ENCODE measurements around the gene PIK3AP1.

PIK3AP1 gene

GRCh38 chr10:96637709-96638108, 82.6 kb downstream of the PIK3AP1 start:
- Histone ChIP-seq H3K9me3 (no peaks in the 10 kb centered on the region), H3K27ac (no peak overlapping the region), H3K27me3 (no peaks in the 10 kb centered on the region), H3K36me3 (peaks cover 84% of the 10 kb centered on the region), H3K4me1 (ENCODE audit: control insufficient read depth in 1 of 2, insufficient read depth in 1 of 2, low read depth in 1 of 2, low read length in 1 of 2) (no peaks in the 10 kb centered on the region), H3K4me3 (ENCODE audit: low read depth in 1 of 2, low read length in 1 of 2) (no peak overlapping the region)
- TF ChIP-seq CTCF (IDR thresholded peaks at IDR 0.05), result no peak

- H3K36me3 ChIP-seq, result peaks cover 75% of the 10 kb centered on the region
- TF ChIP-seq CTCF (IDR thresholded peaks at IDR 0.05), result no peak
- no peak overlapping the region for H3K4me3 ChIP-seq (ENCODE audit: low read depth in 1 of 2, low read length in 1 of 2)
- H3K27ac ChIP-seq, result no peak overlapping the region
- no peaks in the 10 kb centered on the region for H3K4me1 ChIP-seq (ENCODE audit: control insufficient read depth in 1 of 2, insufficient read depth in 1 of 2, low read depth in 1 of 2, low read length in 1 of 2)
- no peaks in the 10 kb centered on the region for H3K27me3 ChIP-seq
- no peaks in the 10 kb centered on the region for H3K9me3 ChIP-seq
Measured at GRCh38 chr10:96636551-96636950, 83.8 kb downstream of the PIK3AP1 start.

- Histone ChIP-seq H3K4me3 (ENCODE audit: low read depth in 1 of 2, low read length in 1 of 2) (no peak overlapping the region), H3K4me1 (ENCODE audit: control insufficient read depth in 1 of 2, insufficient read depth in 1 of 2, low read depth in 1 of 2, low read length in 1 of 2) (no peaks in the 10 kb centered on the region), H3K36me3 (peaks cover 60% of the 10 kb centered on the region), H3K9me3 (no peaks in the 10 kb centered on the region), H3K27me3 (no peaks in the 10 kb centered on the region), H3K27ac (peak overlapping the region; percentile 26)
- TF ChIP-seq CTCF (IDR thresholded peaks at IDR 0.05), result no peak
Measured at GRCh38 chr10:96632974-96633710, 87.2 kb downstream of the PIK3AP1 start.

- H3K36me3 ChIP-seq, result peaks cover 78% of the 10 kb centered on the region
- no peak overlapping the region for H3K27ac ChIP-seq
- no peak for TF ChIP-seq CTCF (IDR thresholded peaks at IDR 0.05)
- H3K4me3 ChIP-seq (ENCODE audit: low read depth in 1 of 2, low read length in 1 of 2), result no peak overlapping the region
- no peaks in the 10 kb centered on the region for H3K9me3 ChIP-seq
- H3K4me1 ChIP-seq (ENCODE audit: control insufficient read depth in 1 of 2, insufficient read depth in 1 of 2, low read depth in 1 of 2, low read length in 1 of 2), result no peaks in the 10 kb centered on the region
- H3K27me3 ChIP-seq, result no peaks in the 10 kb centered on the region
Measured at GRCh38 chr10:96627292-96627691, 93.0 kb downstream of the PIK3AP1 start.

GRCh38 chr10:96626795-96627194, 93.5 kb downstream of the PIK3AP1 start:
- Histone ChIP-seq H3K27ac (no peak overlapping the region), H3K36me3 (peaks cover 83% of the 10 kb centered on the region), H3K4me3 (ENCODE audit: low read depth in 1 of 2, low read length in 1 of 2) (no peak overlapping the region), H3K9me3 (no peaks in the 10 kb centered on the region), H3K4me1 (ENCODE audit: control insufficient read depth in 1 of 2, insufficient read depth in 1 of 2, low read depth in 1 of 2, low read length in 1 of 2) (no peaks in the 10 kb centered on the region), H3K27me3 (no peaks in the 10 kb centered on the region)
- TF ChIP-seq CTCF (IDR thresholded peaks at IDR 0.05), result no peak

Data from neutrophil (primary cell).